GM19193 (cell line): Measurements from ENCODE around the gene XCL1.
"Not testable (repeated sequence)": the region's sequence is repeated elsewhere in the genome, so short reads cannot be mapped to it uniquely, and the experiment has no call there.

Experiments
- POLR2A ChIP-seq: IDR thresholded peaks from 4 replicates; pipeline ENCODE4 v1.6.1; 2011; ENCODE audit not compliant: insufficient read depth, insufficient read length; ENCODE audit errors: extremely low read depth

Gene XCL1

GRCh38 chr1:168576245-168576688 is at the start of gene XCL1:
XCL1 (plus strand) TSS chr1:168576605; CDS start chr1:168576638, 33 bp downstream.
- not testable (repeated sequence) for TF ChIP-seq POLR2A

GRCh38 chr1:168529518-168529917 is 46.9 kb upstream of the XCL1 start:
- no peak for TF ChIP-seq POLR2A

GRCh38 chr1:168531615-168532345 is 44.6 kb upstream of the XCL1 start:
- no peak for TF ChIP-seq POLR2A

- no peak for TF ChIP-seq POLR2A
These were observed 40.9 kb upstream of the XCL1 start for GRCh38 chr1:168535536-168535935.

- not testable (repeated sequence) for TF ChIP-seq POLR2A
These were observed 32.4 kb upstream of the XCL1 start, which contains the start of gene XCL2 for GRCh38 chr1:168543840-168544498. XCL2 (minus strand) TSS chr1:168543997; CDS start chr1:168543964, 33 bp downstream.

- no peak for TF ChIP-seq POLR2A
These were observed 25.4 kb upstream of the XCL1 start for GRCh38 chr1:168550971-168551370.

GRCh38 chr1:168551688-168552087 is 24.7 kb upstream of the XCL1 start:
- TF ChIP-seq POLR2A, result no peak

- TF ChIP-seq POLR2A, result no peak
These were observed 23.4 kb upstream of the XCL1 start for GRCh38 chr1:168552961-168553360.

GRCh38 chr1:168553680-168554553 is 22.5 kb upstream of the XCL1 start:
- no peak for TF ChIP-seq POLR2A

- no peak for TF ChIP-seq POLR2A
These were observed 21.6 kb upstream of the XCL1 start for GRCh38 chr1:168554603-168555483.

GRCh38 chr1:168555508-168556046 is 20.8 kb upstream of the XCL1 start:
- no peak for TF ChIP-seq POLR2A

- no peak for TF ChIP-seq POLR2A
These were observed 19.8 kb upstream of the XCL1 start for GRCh38 chr1:168556647-168557046.

GRCh38 chr1:168560370-168560769 is 16.0 kb upstream of the XCL1 start:
- TF ChIP-seq POLR2A, result no peak

GRCh38 chr1:168561989-168562388 is 14.4 kb upstream of the XCL1 start:
- no peak for TF ChIP-seq POLR2A

GRCh38 chr1:168565825-168566224 is 10.6 kb upstream of the XCL1 start:
- TF ChIP-seq POLR2A, result no peak

- TF ChIP-seq POLR2A, result no peak
These were observed 9.4 kb upstream of the XCL1 start for GRCh38 chr1:168567007-168567406.
